Measurements from ENCODE around the gene HSPD1.
A peak's percentile ranks its signal among the peaks of the same experiment; 100 is the strongest.

The HSPD1 gene

DNA sequence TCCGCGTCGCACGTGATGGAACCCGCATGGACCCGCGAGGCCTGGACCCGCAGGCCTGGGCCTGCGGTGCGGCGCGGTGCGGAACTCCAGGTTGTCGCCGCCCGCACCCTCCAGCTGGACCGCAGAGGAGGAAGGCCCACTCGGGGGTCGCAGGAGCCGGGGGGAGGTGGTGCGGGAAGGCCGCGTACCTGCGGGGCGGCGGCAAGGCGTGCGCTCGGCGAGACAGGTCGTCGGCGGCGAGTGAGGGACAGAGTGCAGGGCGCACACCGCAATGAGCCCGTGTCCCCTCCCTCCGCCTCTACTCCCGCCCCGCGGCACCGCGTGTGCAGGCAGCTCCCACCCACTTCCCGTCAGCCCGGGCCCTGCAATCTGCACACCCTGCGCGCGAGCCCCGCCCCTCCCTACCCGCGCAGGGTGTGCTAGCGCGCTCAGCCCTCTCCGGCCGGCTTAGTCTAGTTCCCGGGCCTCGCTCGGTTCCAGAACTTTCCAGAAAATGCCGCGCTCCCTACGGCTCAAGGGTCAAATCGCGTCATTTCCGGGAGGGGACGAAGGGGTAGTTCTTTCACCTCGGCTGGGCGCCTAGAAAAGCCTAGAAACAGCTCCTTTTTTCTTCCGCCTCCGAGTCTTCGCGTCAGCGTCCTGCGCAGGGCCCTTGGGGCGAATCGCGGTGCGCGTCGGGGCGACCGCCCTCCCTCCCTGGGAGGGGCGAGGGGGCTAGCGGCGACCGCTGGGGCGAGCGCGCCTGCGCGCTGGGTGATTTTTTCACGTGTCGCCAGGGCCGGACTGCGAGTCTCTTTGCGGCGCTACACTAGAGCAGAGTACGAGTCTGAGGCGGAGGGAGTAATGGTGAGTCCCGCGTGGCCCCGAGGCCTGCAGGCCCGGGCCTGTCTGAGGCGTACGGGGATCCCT lies at the start of gene HSPD1, which contains the start of gene HSPE1:
TSS of gene HSPD1 (minus strand) at position 247 of the 909 bp plus-strand sequence. CDS start 992 bp downstream, outside the sequence.
TSS of gene HSPE1 (plus strand) at position 786 of the 909 bp plus-strand sequence. CDS start at position 844, 58 bp downstream.
- H3K4me3 ChIP-seq (ENCODE audit: low read depth, low read length) = peak within 1 kb of the TSS; percentile 60
- TF ChIP-seq, protein P1, sequence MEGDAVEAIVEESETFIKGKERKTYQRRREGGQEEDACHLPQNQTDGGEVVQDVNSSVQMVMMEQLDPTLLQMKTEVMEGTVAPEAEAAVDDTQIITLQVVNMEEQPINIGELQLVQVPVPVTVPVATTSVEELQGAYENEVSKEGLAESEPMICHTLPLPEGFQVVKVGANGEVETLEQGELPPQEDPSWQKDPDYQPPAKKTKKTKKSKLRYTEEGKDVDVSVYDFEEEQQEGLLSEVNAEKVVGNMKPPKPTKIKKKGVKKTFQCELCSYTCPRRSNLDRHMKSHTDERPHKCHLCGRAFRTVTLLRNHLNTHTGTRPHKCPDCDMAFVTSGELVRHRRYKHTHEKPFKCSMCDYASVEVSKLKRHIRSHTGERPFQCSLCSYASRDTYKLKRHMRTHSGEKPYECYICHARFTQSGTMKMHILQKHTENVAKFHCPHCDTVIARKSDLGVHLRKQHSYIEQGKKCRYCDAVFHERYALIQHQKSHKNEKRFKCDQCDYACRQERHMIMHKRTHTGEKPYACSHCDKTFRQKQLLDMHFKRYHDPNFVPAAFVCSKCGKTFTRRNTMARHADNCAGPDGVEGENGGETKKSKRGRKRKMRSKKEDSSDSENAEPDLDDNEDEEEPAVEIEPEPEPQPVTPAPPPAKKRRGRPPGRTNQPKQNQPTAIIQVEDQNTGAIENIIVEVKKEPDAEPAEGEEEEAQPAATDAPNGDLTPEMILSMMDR (IDR thresholded peaks at IDR 0.05; ENCODE audit: control insufficient read depth, extremely low read depth, insufficient read depth) = no peak
- DNase-seq (ENCODE audit: low read depth) = peak; percentile 97

GRCh38 chr2:197548582-197548981 lies 48.9 kb upstream of the HSPD1 start:
- no peak for DNase-seq (ENCODE audit: low read depth)
- no peak overlapping the region for H3K4me3 ChIP-seq (ENCODE audit: low read depth, low read length)
- TF ChIP-seq, protein P1 (IDR thresholded peaks at IDR 0.05; ENCODE audit: control insufficient read depth, extremely low read depth, insufficient read depth) = no peak

DNA sequence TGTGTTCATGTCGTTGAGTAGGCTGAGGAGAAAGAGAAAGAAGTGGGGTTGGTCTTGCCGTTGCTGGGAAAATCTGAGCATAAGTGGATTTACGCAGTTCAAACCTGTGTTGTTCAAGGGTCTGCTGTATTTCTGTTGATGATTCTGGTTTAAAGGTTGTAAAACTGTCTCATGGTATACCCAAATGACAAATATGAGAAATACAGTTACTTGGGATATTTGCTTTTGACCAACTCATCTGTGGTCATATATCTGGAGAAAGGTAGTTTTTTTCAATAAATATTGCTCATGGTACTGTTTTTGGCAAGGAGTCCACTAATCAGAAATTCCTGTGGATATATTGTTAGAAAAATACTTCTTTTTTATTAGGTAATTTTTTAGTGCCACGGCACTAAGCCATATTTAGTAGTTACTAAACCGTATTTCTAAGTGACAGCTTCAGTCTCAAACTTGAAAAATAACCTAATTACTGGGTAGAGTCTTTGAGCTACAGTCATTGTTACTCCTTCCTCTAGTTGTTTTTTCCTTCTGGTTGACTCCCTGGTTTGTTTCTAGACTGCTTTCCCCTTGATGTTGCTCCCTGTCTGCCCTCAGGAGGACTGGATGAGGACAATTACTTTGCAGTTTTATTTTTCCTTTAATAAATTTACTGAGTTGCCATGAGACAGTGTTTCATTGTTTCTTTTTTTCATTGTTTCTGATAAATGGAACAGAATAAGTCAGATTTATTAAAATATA lies 47.7 kb upstream of the HSPD1 start:
- TF ChIP-seq, protein P1 (IDR thresholded peaks at IDR 0.05; ENCODE audit: control insufficient read depth, extremely low read depth, insufficient read depth) = no peak
- DNase-seq (ENCODE audit: low read depth) = no peak
- H3K4me3 ChIP-seq (ENCODE audit: low read depth, low read length) = no peak overlapping the region

- no peak overlapping the region for H3K4me3 ChIP-seq (ENCODE audit: low read depth, low read length)
- TF ChIP-seq, protein P1 (IDR thresholded peaks at IDR 0.05; ENCODE audit: control insufficient read depth, extremely low read depth, insufficient read depth) = no peak
- no peak for DNase-seq (ENCODE audit: low read depth)
Measured at GRCh38 chr2:197543206-197543605, 43.6 kb upstream of the HSPD1 start.

- DNase-seq (ENCODE audit: low read depth) = no peak
- TF ChIP-seq, protein P1 (IDR thresholded peaks at IDR 0.05; ENCODE audit: control insufficient read depth, extremely low read depth, insufficient read depth) = no peak
- no peak overlapping the region for H3K4me3 ChIP-seq (ENCODE audit: low read depth, low read length)
Measured at GRCh38 chr2:197539734-197540133, 40.1 kb upstream of the HSPD1 start.

DNA sequence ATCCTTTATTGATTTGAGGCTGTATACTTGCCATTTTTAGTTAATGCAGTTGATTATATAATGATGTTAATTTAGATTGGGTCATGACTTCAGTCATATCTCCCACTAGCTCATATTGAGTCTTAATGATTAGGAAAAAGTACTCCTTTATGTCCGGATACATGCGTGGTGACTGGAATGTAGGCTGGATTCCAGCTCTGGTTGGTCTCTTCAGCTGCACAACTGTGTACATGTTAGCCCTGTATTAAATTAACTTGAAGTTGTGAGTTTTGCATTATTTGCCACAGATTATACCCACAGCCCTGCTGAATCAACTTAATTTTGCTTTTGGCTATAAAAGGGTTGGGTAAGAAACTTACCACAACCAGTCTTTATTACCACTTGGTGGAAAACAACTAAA lies 38.8 kb upstream of the HSPD1 start:
- no peak for DNase-seq (ENCODE audit: low read depth)
- TF ChIP-seq, protein P1 (IDR thresholded peaks at IDR 0.05; ENCODE audit: control insufficient read depth, extremely low read depth, insufficient read depth) = no peak
- no peak overlapping the region for H3K4me3 ChIP-seq (ENCODE audit: low read depth, low read length)

Data from LNCaP clone FGC (cell line).